Skin epidermis (tissue), 12 donors: Measurements from ENCODE around the gene NFX1.
"Not testable (repeated sequence)": the region's sequence is repeated elsewhere in the genome, so short reads cannot be mapped to it uniquely, and the experiment has no call there.

ENCODE experiments used
- H3K27ac ChIP-seq, 21 experiments: fragments of 200-600 bp; sonication (generic) in 11 of 21; one replicate each; pipeline ENCODE4 v1.5.0; 2020; ENCODE audit warnings: mild to moderate bottlenecking in 3 of 21, inconsistent platforms in 2 of 21, moderate library complexity in 2 of 21
- H3K4me3 ChIP-seq, 7 experiments: fragments of 200-600 bp; sonication (generic) in 2 of 7; one replicate each; pipeline ENCODE4 v1.5.0; 2020; ENCODE audit warnings: inconsistent platforms in 2 of 7, mild to moderate bottlenecking in 2 of 7, moderate library complexity in 1 of 7

NFX1 gene

GRCh38 chr9:33346564-33346963 lies 56.2 kb downstream of the NFX1 start:
- no peak overlapping the region for H3K27ac ChIP-seq
- no peak overlapping the region for H3K4me3 ChIP-seq

GRCh38 chr9:33348998-33349397 lies 58.7 kb downstream of the NFX1 start:
- Histone ChIP-seq H3K4me3 (no peak overlapping the region), H3K27ac (peak overlapping the region in 2 of 21 experiments; percentile 6 to 50)

- peak overlapping the region in 9 of 21 experiments; percentile 6 to 72 (median 50) for H3K27ac ChIP-seq
- H3K4me3 ChIP-seq = no peak overlapping the region
These were observed 59.4 kb downstream of the NFX1 start for GRCh38 chr9:33349743-33350142.

- no peak overlapping the region for H3K4me3 ChIP-seq
- H3K27ac ChIP-seq = peak overlapping the region in 12 of 21 experiments; percentile 28 to 80 (median 48)
These were observed 60.0 kb downstream of the NFX1 start for GRCh38 chr9:33350310-33350709.

- H3K4me3 ChIP-seq = no peak overlapping the region
- peak overlapping the region in 1 of 21 experiments; percentile 50 for H3K27ac ChIP-seq
These were observed 61.2 kb downstream of the NFX1 start for GRCh38 chr9:33351547-33351946.

GRCh38 chr9:33354651-33355211 lies 64.4 kb downstream of the NFX1 start:
- Histone ChIP-seq H3K4me3 (no peak overlapping the region), H3K27ac (peak overlapping the region in 4 of 21 experiments; percentile 5 to 40 (median 27))

- Histone ChIP-seq H3K27ac (no peak overlapping the region), H3K4me3 (no peak overlapping the region)
These were observed 65.6 kb downstream of the NFX1 start for GRCh38 chr9:33355933-33356332.

- H3K4me3 ChIP-seq, H3K27ac ChIP-seq: not testable (repeated sequence)
These were observed 68.3 kb downstream of the NFX1 start for GRCh38 chr9:33358641-33359040.

GRCh38 chr9:33364127-33364526 lies 73.8 kb downstream of the NFX1 start:
- H3K27ac ChIP-seq = no peak overlapping the region

GRCh38 chr9:33364814-33365213 lies 74.5 kb downstream of the NFX1 start:
- not testable (repeated sequence) for H3K4me3 ChIP-seq, H3K27ac ChIP-seq

More at GRCh38 chr9:33364127-33364526, 73.8 kb downstream of the NFX1 start:
- no peak overlapping the region for H3K4me3 ChIP-seq

- Histone ChIP-seq H3K4me3 (no peak overlapping the region), H3K27ac (no peak overlapping the region)
These were observed 76.7 kb downstream of the NFX1 start for GRCh38 chr9:33366979-33367480.

- Histone ChIP-seq H3K4me3 (no peak overlapping the region), H3K27ac (no peak overlapping the region)
These were observed 82.6 kb downstream of the NFX1 start for GRCh38 chr9:33372900-33373299.

- H3K4me3 ChIP-seq = no peak overlapping the region
- H3K27ac ChIP-seq = no peak overlapping the region
These were observed 83.9 kb downstream of the NFX1 start for GRCh38 chr9:33374190-33374589.

GRCh38 chr9:33374634-33375237 lies 84.4 kb downstream of the NFX1 start:
- H3K4me3 ChIP-seq = no peak overlapping the region

GRCh38 chr9:33375238-33375840 lies 85.0 kb downstream of the NFX1 start:
- Histone ChIP-seq H3K4me3 (no peak overlapping the region), H3K27ac (peak overlapping the region in 2 of 21 experiments; percentile 25 to 30)

More at GRCh38 chr9:33374634-33375237, 84.4 kb downstream of the NFX1 start:
- H3K27ac ChIP-seq = peak overlapping the region in 2 of 21 experiments; percentile 22 to 25

GRCh38 chr9:33375841-33376321 lies 85.6 kb downstream of the NFX1 start:
- H3K4me3 ChIP-seq = no peak overlapping the region
- H3K27ac ChIP-seq = peak overlapping the region in 1 of 21 experiments; percentile 30

GRCh38 chr9:33377089-33377715 lies 86.9 kb downstream of the NFX1 start:
- Histone ChIP-seq H3K27ac (no peak overlapping the region), H3K4me3 (no peak overlapping the region)

GRCh38 chr9:33378121-33378795 lies 87.9 kb downstream of the NFX1 start:
- no peak overlapping the region for H3K27ac ChIP-seq

GRCh38 chr9:33379666-33380389 lies 89.5 kb downstream of the NFX1 start:
- Histone ChIP-seq H3K27ac (no peak overlapping the region), H3K4me3 (no peak overlapping the region)

More at GRCh38 chr9:33378121-33378795, 87.9 kb downstream of the NFX1 start:
- no peak overlapping the region for H3K4me3 ChIP-seq
